Measurements from ENCODE around the gene ANKRD1.

- TF ChIP-seq ZNF384 (IDR thresholded peaks at IDR 0.05): no peak
- TF ChIP-seq FOXK2 (IDR thresholded peaks at IDR 0.05): no peak
- no peak for TF ChIP-seq ARNT (IDR thresholded peaks at IDR 0.05)
- TF ChIP-seq SP1 (IDR thresholded peaks at IDR 0.05): no peak
- TF ChIP-seq FOXA1 (IDR thresholded peaks at IDR 0.05): no peak
- no peak for TF ChIP-seq LEF1 (IDR thresholded peaks at IDR 0.05; ENCODE audit: borderline replicate concordance)
- TF ChIP-seq FOXM1 (IDR thresholded peaks at IDR 0.05; ENCODE audit: borderline replicate concordance): no peak
- TF ChIP-seq SUZ12 (IDR thresholded peaks at IDR 0.05): no peak
- TF ChIP-seq CTBP1 (IDR thresholded peaks at IDR 0.05; ENCODE audit: borderline replicate concordance): no peak
- no peak for TF ChIP-seq L3MBTL2 (conservative IDR thresholded peaks at IDR 0.05)
- no peak for TF ChIP-seq PKNOX1 (IDR thresholded peaks at IDR 0.05)
- no peak for TF ChIP-seq HDGF (IDR thresholded peaks at IDR 0.05; ENCODE audit: borderline replicate concordance)
These were observed 36.5 kb downstream of the ANKRD1 start for GRCh38 chr10:90884431-90884830.

All from HEK293T (cell line).